A673 (cell line): ENCODE measurements around the gene UEVLD. TPM values are rescaled to one million over a fixed set of nuclear protein-coding genes. Genes with fewer than 3 reads are reported as not detected.

Experiments
- BruUV-seq: library from RNA; stranded (reverse); fragments of 400-500 nt; replicated peaks from 2 replicates; lab custom pipeline; 2021; lab: Mats Ljungman, UMichigan
- CTCF ChIA-PET: fragments of 300-600 bp; sonication (Branson Sonifier 250); formaldehyde crosslinking; loops from one replicate; lab custom pipeline; 2022; ENCODE audit warnings: antibody characterized with exemption; lab: Charles Lee
- POLR2A ChIA-PET: fragments of 300-600 bp; sonication (Branson Sonifier 250); formaldehyde crosslinking; loops from one replicate; lab custom pipeline; 2022; ENCODE audit warnings: antibody characterized with exemption; ENCODE audit not compliant: low non-redundant PET; lab: Charles Lee
- DNase-seq: peaks from one replicate; pipeline ENCODE4 v3.0.0-alpha.2; 2015; ENCODE audit warnings: low spot score
- H3K27ac ChIP-seq: fragments of 200-600 bp; sonication (generic); 2 replicates; pipeline ENCODE4 v1.5.1; 2016; ENCODE audit warnings: mixed run types, low read depth, mild to moderate bottlenecking, mixed read lengths, antibody characterized with exemption, low read length; ENCODE audit not compliant: poor library complexity, severe bottlenecking
- H3K27me3 ChIP-seq: fragments of 200-600 bp; sonication (generic); replicated peaks from 2 replicates; pipeline ENCODE4 v1.6.1; 2017; ENCODE audit warnings: mixed run types, low read depth, mild to moderate bottlenecking, mixed read lengths, antibody characterized with exemption, low read length; ENCODE audit not compliant: insufficient read depth, poor library complexity
- H3K36me3 ChIP-seq: fragments of 200-600 bp; sonication (generic); 2 replicates; pipeline ENCODE4 v1.6.1; 2016; ENCODE audit warnings: mixed run types, mild to moderate bottlenecking, mixed read lengths, antibody characterized with exemption, low read length; ENCODE audit not compliant: insufficient read depth, poor library complexity, severe bottlenecking
- H3K4me1 ChIP-seq: fragments of 200-600 bp; sonication (generic); 2 replicates; pipeline ENCODE4 v1.6.1; 2017; ENCODE audit warnings: mixed run types, mild to moderate bottlenecking, mixed read lengths, antibody characterized with exemption, low read length; ENCODE audit not compliant: insufficient read depth, poor library complexity, severe bottlenecking
- H3K4me3 ChIP-seq: fragments of 200-600 bp; sonication (generic); 2 replicates; pipeline ENCODE4 v1.5.1; 2016; ENCODE audit warnings: low read depth, mixed run types, mild to moderate bottlenecking, mixed read lengths, low read length; ENCODE audit not compliant: poor library complexity, severe bottlenecking
- H3K9me3 ChIP-seq: fragments of 200-600 bp; sonication (generic); 2 replicates; pipeline ENCODE4 v1.6.1; 2016; ENCODE audit warnings: mixed run types, low read depth, mild to moderate bottlenecking, mixed read lengths, antibody characterized with exemption, low read length; ENCODE audit not compliant: poor library complexity, severe bottlenecking
- EZH2 ChIP-seq: fragments of 200-600 bp; sonication (generic); IDR thresholded peaks from 2 replicates; pipeline ENCODE4 v1.6.1; 2017; ENCODE audit warnings: borderline replicate concordance, low read depth, mild to moderate bottlenecking, mixed read lengths, antibody characterized with exemption, low read length; ENCODE audit not compliant: poor library complexity, severe bottlenecking
- intact Hi-C: fragments of 100-400 bp; cut with micrococcal nuclease; formaldehyde crosslinking; loops from one replicate; pipeline ENCODE4 v1.10.0; 2022; ENCODE audit not compliant: unreplicated experiment
- total RNA-seq: library from RNA; stranded (reverse); gene quantifications from 2 replicates; pipeline ENCODE4 v1.2.3, GENCODE V29; 2021
- TF ChIP-seq, protein P1 (sequence below): fragments of 300-800, 200-600 bp; sonication (generic); conservative IDR thresholded peaks from 2 replicates; pipeline ENCODE4 v1.5.1; 2017; ENCODE audit warnings: low read depth, mild to moderate bottlenecking, antibody characterized with exemption, low read length, moderate library complexity, mixed read lengths

UEVLD gene
- total RNA-seq, 1 experiment from 2014 or later, result 17.5 TPM

DNA sequence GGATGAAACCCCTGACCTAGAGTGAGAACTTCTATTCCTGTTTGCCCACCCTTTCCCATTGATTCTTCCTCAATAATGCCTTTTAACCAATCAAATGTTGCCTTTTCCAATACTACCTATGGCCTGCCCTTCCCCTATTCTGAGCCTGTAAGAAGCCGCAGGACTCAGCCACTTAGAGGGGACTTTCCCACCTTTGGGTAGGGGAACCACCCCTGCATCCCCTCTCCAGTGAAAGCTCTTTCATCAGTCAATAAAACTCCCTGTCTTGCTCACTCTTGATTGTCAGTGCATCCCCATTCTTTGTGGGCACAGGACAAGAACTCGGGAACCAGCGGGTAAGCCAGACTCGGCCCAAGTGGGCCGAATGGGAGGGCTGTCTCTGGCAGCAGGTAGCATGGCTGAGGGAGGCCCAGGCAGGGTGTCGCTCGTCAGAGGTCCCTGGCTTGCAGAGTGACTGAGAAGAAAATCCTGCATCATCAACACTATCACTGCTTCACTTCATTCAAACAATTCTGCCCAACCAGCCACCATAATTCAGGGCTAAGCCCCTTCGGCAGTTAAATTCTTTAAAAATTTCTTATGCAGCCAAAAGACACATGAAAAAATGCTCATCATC lies 102.5 kb downstream of the UEVLD start:
- CTCF ChIA-PET, result no interaction called here
- no TSS peak for BruUV-seq
- H3K27ac ChIP-seq, result no peak overlapping the region

More for the DNA sequence above, 102.5 kb downstream of the UEVLD start:
- peaks cover 13% of the 10 kb centered on the region for H3K36me3 ChIP-seq
- H3K4me1 ChIP-seq, result no peaks in the 10 kb centered on the region
- TF ChIP-seq EZH2, result no peak
- TF ChIP-seq, protein P1, sequence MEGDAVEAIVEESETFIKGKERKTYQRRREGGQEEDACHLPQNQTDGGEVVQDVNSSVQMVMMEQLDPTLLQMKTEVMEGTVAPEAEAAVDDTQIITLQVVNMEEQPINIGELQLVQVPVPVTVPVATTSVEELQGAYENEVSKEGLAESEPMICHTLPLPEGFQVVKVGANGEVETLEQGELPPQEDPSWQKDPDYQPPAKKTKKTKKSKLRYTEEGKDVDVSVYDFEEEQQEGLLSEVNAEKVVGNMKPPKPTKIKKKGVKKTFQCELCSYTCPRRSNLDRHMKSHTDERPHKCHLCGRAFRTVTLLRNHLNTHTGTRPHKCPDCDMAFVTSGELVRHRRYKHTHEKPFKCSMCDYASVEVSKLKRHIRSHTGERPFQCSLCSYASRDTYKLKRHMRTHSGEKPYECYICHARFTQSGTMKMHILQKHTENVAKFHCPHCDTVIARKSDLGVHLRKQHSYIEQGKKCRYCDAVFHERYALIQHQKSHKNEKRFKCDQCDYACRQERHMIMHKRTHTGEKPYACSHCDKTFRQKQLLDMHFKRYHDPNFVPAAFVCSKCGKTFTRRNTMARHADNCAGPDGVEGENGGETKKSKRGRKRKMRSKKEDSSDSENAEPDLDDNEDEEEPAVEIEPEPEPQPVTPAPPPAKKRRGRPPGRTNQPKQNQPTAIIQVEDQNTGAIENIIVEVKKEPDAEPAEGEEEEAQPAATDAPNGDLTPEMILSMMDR, result no peak
- no peaks in the 10 kb centered on the region for H3K9me3 ChIP-seq
- intact Hi-C loops, result no loop called here
- H3K27me3 ChIP-seq, result no peaks in the 10 kb centered on the region
- DNase-seq, result no peak
- no peak overlapping the region for H3K4me3 ChIP-seq
- POLR2A ChIA-PET, result no interaction called here

Other genes with a start within 250 kb of the UEVLD start
- 613 and 715 TPM in 2 replicates for gene LDHA, start 194.2 kb downstream of the UEVLD start, total RNA-seq
- gene LDHC, start 176.4 kb downstream of the UEVLD start, total RNA-seq, result not detected in 2 replicates
- not detected in 2 replicates for gene LDHAL6A, start 132.9 kb downstream of the UEVLD start, total RNA-seq
- 48.2 and 49.1 TPM in 2 replicates for gene TSG101, start 61.8 kb downstream of the UEVLD start, total RNA-seq
- gene MISFA, start 11.1 kb upstream of the UEVLD start, total RNA-seq, result 4.6 and 5.8 TPM in 2 replicates
- gene SPTY2D1, start 45.6 kb upstream of the UEVLD start, total RNA-seq, result 13.1 and 16.1 TPM in 2 replicates
- 0.09 and 0.24 TPM in 2 replicates for gene TMEM86A, start 110.0 kb upstream of the UEVLD start, total RNA-seq
- gene IGSF22, start 137.5 kb upstream of the UEVLD start, total RNA-seq, result not detected in 2 replicates
- gene PTPN5, start 203.1 kb upstream of the UEVLD start, total RNA-seq, result 0.21 and 0.26 TPM in 2 replicates